CD4-positive, alpha-beta T cell (primary cell): ENCODE data around the gene NKAIN2. TPM values are rescaled to one million over a fixed set of nuclear protein-coding genes. Genes with fewer than 3 reads are reported as not detected.

Source experiments
- ATAC-seq: fragments of 200-7000 bp; cut with Tn5 transposase; one replicate; pipeline ENCODE4 v1.10.0; 2022; ENCODE audit warnings: mild to moderate bottlenecking; ENCODE audit not compliant: poor library complexity
- CTCF ChIA-PET: fragments of 350-600 bp; sonication (Branson Sonifier 250); formaldehyde crosslinking; loops from one replicate; lab custom pipeline; 2021; ENCODE audit warnings: antibody characterized with exemption, inconsistent platforms; lab: Charles Lee
- POLR2A ChIA-PET: fragments of 350-600 bp; sonication (Branson Sonifier 250); formaldehyde crosslinking; loops from one replicate; lab custom pipeline; 2021; ENCODE audit warnings: antibody characterized with exemption, inconsistent platforms; lab: Charles Lee
- DNase-seq, 14 experiments: peaks; one replicate each; pipeline ENCODE4 v3.0.0-alpha.2; 2013 to 2020; ENCODE audit warnings: mixed read lengths in 2 of 14
- H3K27ac ChIP-seq, 2 donors: one replicate each; pipeline versions ENCODE4 v1.5.1 to v1.7.0; 2013; ENCODE audit warnings: low read length in 2 of 2, low read depth in 1 of 2, mild to moderate bottlenecking in 1 of 2
- H3K27me3 ChIP-seq, 2 experiments: 1 replicate in 1 of 2; 2 replicates in 1 of 2; pipeline versions ENCODE4 v1.6.1 to v1.7.0; 2013; ENCODE audit warnings: low read length in 2 of 2, control low read depth in 1 of 2, mild to moderate bottlenecking in 1 of 2, moderate library complexity in 1 of 2; ENCODE audit not compliant: insufficient read depth in 2 of 2, control insufficient read depth in 1 of 2
- H3K36me3 ChIP-seq: one replicate; pipeline ENCODE4 v1.6.1; 2013; ENCODE audit warnings: low read length, control low read depth; ENCODE audit not compliant: insufficient read depth
- H3K4me1 ChIP-seq: one replicate; pipeline ENCODE4 v1.6.1; 2013; ENCODE audit warnings: low read length, control low read depth; ENCODE audit not compliant: insufficient read depth
- H3K4me3 ChIP-seq: one replicate; pipeline ENCODE4 v1.5.1; 2013; ENCODE audit warnings: mild to moderate bottlenecking, low read length, moderate library complexity
- H3K9me3 ChIP-seq, 2 experiments: 1 replicate in 1 of 2; 2 replicates in 1 of 2; pipeline versions ENCODE4 v1.6.1 to v1.7.0; 2013; ENCODE audit warnings: low read length in 2 of 2, mild to moderate bottlenecking in 2 of 2, control low read depth in 1 of 2, moderate library complexity in 1 of 2; ENCODE audit not compliant: control insufficient read depth in 1 of 2, insufficient read depth in 1 of 2
- H3K27ac Mint-ChIP-seq: one replicate; pipeline ENCODE4 v1.8.0; 2020; ENCODE audit warnings: mixed read lengths
- H3K27me3 Mint-ChIP-seq: one replicate; pipeline ENCODE4 v1.8.0; 2021; ENCODE audit warnings: mixed read lengths
- H3K36me3 Mint-ChIP-seq: one replicate; pipeline ENCODE4 v1.8.0; 2021; ENCODE audit warnings: low read depth, mixed read lengths
- H3K4me1 Mint-ChIP-seq: one replicate; pipeline ENCODE4 v1.8.0; 2021; ENCODE audit warnings: low read depth, mixed read lengths
- H3K4me3 Mint-ChIP-seq: one replicate; pipeline ENCODE4 v1.8.0; 2020; ENCODE audit warnings: mild to moderate bottlenecking, mixed read lengths
- H3K9me3 Mint-ChIP-seq: one replicate; pipeline ENCODE4 v1.8.0; 2020; ENCODE audit warnings: mixed read lengths
- intact Hi-C, 2 experiments: fragments of 100-400 bp; cut with DNase I in 1 of 2; cut with micrococcal nuclease in 1 of 2; formaldehyde crosslinking; loops; one replicate each; pipeline versions ENCODE4 v1.15.1 to v1.9.0; 2023 to 2025; cut with DNase I, micrococcal nuclease
- total RNA-seq, 174 experiments: library from RNA in 2 of 174; stranded (reverse) in 2 of 174; gene quantifications; one replicate each; pipeline ENCODE4 v1.2.3 and lab custom pipeline; 2021 to 2026
- TF ChIP-seq, protein P1 (sequence below): fragments of 200-600 bp; IDR thresholded peaks from one replicate; pipeline ENCODE4 v1.8.0; 2022; ENCODE audit warnings: antibody characterized with exemption, mild to moderate bottlenecking

NKAIN2 gene
- total RNA-seq, 2 experiments from 2014 or later = not detected

DNA sequence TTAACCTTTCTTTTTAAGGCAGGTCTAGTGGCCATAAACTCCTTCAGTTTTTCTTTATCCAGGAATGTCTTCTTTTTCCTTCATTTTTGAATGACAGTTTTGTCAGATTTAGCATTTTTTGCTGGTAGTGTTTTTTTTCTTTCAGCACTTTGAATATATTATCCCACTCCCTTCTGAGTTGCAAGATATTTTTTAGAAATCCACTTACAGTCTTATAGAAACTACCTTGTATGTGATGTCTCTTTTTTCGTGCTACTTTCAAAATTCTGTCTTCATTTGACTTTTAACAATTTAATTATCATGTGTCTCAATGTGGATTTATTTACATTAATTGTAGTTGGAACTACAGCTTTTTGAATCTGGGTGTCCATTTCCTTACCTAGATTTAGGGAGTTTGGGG lies 874.2 kb downstream of the NKAIN2 start:
- Histone ChIP-seq H3K4me1 (no peaks in the 10 kb centered on the region), H3K36me3 (no peaks in the 10 kb centered on the region), H3K9me3 (peaks cover 6 to 14% of the 10 kb centered on the region in 2 experiments), H3K27me3 (no peaks in the 10 kb centered on the region), H3K4me3 (no peak overlapping the region), H3K27ac (no peak overlapping the region)
- DNase-seq = no peak
- Mint-ChIP-seq H3K4me3 (no peak overlapping the region), H3K27ac (no peak overlapping the region), H3K27me3 (no peaks in the 10 kb centered on the region), H3K9me3 (peaks cover 10% of the 10 kb centered on the region), H3K4me1 (no peaks in the 10 kb centered on the region), H3K36me3 (no peaks in the 10 kb centered on the region)
- POLR2A ChIA-PET = no interaction called here
- CTCF ChIA-PET = no interaction called here
- intact Hi-C loops = no loop called here
- no peak for ATAC-seq
- TF ChIP-seq, protein P1, sequence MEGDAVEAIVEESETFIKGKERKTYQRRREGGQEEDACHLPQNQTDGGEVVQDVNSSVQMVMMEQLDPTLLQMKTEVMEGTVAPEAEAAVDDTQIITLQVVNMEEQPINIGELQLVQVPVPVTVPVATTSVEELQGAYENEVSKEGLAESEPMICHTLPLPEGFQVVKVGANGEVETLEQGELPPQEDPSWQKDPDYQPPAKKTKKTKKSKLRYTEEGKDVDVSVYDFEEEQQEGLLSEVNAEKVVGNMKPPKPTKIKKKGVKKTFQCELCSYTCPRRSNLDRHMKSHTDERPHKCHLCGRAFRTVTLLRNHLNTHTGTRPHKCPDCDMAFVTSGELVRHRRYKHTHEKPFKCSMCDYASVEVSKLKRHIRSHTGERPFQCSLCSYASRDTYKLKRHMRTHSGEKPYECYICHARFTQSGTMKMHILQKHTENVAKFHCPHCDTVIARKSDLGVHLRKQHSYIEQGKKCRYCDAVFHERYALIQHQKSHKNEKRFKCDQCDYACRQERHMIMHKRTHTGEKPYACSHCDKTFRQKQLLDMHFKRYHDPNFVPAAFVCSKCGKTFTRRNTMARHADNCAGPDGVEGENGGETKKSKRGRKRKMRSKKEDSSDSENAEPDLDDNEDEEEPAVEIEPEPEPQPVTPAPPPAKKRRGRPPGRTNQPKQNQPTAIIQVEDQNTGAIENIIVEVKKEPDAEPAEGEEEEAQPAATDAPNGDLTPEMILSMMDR = peak; percentile 12

DNA sequence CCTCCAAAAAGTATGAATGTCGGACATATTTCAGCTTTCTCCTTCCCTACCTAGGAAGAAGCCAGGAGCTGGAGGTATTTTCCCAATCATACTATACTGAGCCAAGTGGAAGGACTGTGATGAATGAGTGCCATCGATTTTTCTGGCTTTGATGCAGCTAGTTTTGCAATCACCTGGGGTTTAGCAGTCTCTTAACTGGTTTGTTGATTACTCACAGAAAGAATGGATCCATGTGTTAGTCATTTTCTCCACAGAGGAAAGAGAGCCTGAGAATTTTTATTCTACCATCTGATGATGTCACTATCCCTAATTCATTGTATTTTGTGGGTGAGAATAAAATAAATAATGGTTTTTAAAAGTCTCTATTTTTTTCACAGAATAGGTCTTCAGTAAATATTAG lies 875.7 kb downstream of the NKAIN2 start:
- ATAC-seq (no peak), DNase-seq (no peak)
- Histone ChIP-seq H3K4me1 (no peaks in the 10 kb centered on the region), H3K27me3 (no peaks in the 10 kb centered on the region), H3K27ac (no peak overlapping the region), H3K4me3 (no peak overlapping the region), H3K9me3 (peaks cover 6 to 14% of the 10 kb centered on the region in 2 experiments), H3K36me3 (no peaks in the 10 kb centered on the region)
- TF ChIP-seq, protein P1 = no peak
- no peaks in the 10 kb centered on the region for H3K36me3 Mint-ChIP-seq
- H3K27ac Mint-ChIP-seq = no peak overlapping the region
- ChIA-PET CTCF (no interaction called here), POLR2A (no interaction called here)
- H3K4me1 Mint-ChIP-seq = no peaks in the 10 kb centered on the region
- H3K4me3 Mint-ChIP-seq = no peak overlapping the region
- H3K9me3 Mint-ChIP-seq = peaks cover 7% of the 10 kb centered on the region
- intact Hi-C loops = no loop called here
- H3K27me3 Mint-ChIP-seq = no peaks in the 10 kb centered on the region

DNA sequence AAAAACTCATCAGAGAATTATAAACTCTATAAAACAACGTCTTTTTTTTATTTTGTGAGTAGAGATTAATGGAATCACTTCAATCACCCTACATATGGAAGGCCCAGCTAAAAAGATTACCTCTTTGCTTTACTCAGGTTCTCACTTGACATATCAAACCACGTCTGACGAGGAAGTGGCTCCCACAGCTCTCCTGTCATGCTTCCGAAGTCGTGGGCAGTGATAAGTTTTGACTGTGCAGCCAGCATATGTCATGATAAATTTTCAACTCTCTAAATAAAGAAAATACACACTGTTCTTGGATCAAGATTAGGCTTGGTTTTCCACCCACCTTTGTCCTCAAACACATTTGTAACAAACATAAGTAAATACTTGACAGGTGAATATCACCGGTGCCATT lies 879.1 kb downstream of the NKAIN2 start:
- H3K27ac Mint-ChIP-seq = no peak overlapping the region
- TF ChIP-seq, protein P1 = no peak
- Histone ChIP-seq H3K9me3 (peaks cover 0 to 14% of the 10 kb centered on the region in 2 experiments), H3K4me1 (no peaks in the 10 kb centered on the region), H3K27me3 (no peaks in the 10 kb centered on the region), H3K4me3 (no peak overlapping the region), H3K27ac (no peak overlapping the region), H3K36me3 (no peaks in the 10 kb centered on the region)
- intact Hi-C loops = no loop called here
- no peaks in the 10 kb centered on the region for H3K27me3 Mint-ChIP-seq
- no peaks in the 10 kb centered on the region for H3K4me1 Mint-ChIP-seq
- no peaks in the 10 kb centered on the region for H3K36me3 Mint-ChIP-seq
- DNase-seq (no peak), ATAC-seq (no peak)
- H3K9me3 Mint-ChIP-seq = peaks cover 5% of the 10 kb centered on the region
- CTCF ChIA-PET = no interaction called here
- H3K4me3 Mint-ChIP-seq = no peak overlapping the region
- POLR2A ChIA-PET = no interaction called here
